Cardiac septum (tissue), 1 donor: Measurements from ENCODE around the gene PHC2. TPM values are rescaled to one million over a fixed set of nuclear protein-coding genes. Genes with fewer than 3 reads are reported as not detected.
"Not testable (repeated sequence)": the region's sequence is repeated elsewhere in the genome, so short reads cannot be mapped to it uniquely, and the experiment has no call there.

Experiments
- DNase-seq: peaks from one replicate; pipeline ENCODE4 v3.0.0-alpha.2; 2020; ENCODE audit warnings: low spot score
- intact Hi-C: fragments of 100-400 bp; cut with DNase I; formaldehyde crosslinking; loops from one replicate; pipeline ENCODE4 v1.14.0; 2022
- total RNA-seq: library from RNA; stranded (reverse); fragmentation: NEBNext Ultra II Directional; extraction: Animal tissue kit (Norgen Biotek cat#: 25700); gene quantifications from one replicate; pipeline ENCODE4 v1.2.1, GENCODE V29; 2021
- donor health status: DM: no; HTN: no; CAD: no.

Gene PHC2
- total RNA-seq, 1 donor from 2014 or later: 101 TPM

DNA sequence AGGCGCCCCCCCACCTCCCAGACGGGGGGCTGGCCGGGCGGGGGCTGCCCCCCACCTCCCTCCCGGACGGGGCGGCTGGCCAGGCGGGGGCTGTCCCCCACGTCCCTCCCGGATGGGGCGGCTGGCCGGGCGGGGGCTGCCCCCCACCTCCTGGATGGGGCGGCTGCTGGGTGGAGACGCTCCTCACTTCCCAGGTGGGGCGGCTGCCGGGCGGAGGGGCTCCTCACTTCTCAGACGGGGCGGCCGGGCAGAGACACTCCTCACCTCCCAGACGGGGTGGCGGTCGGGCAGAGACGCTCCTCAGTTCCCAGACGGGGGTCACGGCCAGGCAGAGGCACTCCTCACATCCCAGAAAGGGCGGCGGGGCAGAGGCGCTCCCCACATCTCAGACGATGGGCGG, 121.5 kb downstream of the PHC2 start:
- intact Hi-C loops, DNase-seq: not testable (repeated sequence)

DNA sequence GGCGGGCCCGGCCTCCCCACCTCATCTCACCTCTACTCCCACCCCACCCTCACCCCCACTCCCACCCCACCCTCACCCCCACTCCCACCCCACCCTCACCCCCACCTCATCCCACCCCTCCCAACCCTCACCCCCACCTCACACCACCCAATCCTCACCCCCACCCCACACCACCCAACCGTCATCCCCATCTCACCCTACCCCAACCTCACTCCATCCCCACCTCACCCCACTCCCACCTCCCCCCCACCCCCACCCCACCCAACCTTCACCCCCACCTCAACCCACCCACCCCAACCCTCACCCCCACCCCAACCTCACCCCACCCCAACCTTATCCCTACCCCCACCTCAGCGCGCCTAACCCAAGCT, 123.4 kb downstream of the PHC2 start:
- DNase-seq: no peak
- intact Hi-C loops: no loop called here

DNA sequence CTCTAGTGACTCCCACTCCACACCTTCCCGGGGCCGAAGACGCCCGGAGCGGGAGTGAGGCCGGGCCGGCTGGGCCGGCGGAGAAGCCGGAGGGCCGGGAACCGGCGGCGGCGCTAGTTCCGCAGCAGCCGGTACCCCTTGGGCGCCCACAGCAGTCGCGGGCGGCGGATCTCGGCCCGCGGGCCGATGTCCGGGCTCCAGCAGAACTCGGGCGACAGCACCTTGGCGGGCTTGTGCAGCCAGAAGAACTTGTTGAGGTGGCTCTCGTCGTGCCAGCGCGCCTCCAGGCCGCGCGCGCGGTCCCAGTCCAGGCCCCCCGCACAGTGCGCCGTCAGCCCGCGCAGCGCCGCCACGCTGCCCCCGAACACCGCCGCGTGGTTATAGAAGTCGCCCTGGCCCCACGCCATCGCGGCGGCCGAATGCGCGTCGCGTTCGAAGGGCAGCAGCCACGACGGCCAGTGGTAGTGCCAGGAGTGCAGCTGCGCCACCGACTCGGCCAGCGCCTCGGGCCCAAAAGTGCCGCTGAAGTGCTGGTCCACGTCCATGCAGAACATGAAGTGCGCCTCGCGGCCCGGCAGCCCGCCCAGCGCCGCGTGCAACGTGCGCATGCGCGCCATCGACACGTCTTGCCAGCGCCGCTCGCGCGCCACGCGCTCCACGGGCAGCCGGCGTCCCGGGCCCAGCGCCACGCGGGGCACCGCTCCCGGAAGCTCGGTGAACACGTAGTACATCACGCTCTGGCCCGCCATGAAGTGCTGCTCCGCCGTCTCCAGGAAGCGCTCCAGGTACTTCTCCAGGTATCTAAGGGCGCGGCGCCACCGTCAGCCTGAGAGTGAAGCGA, 124.0 kb downstream of the PHC2 start:
- no peak for DNase-seq

GRCh38 chr1:33305816-33306652, 124.9 kb downstream of the PHC2 start:
- intact Hi-C loops: no loop called here
- DNase-seq: no peak

More for the DNA sequence above, 124.0 kb downstream of the PHC2 start:
- intact Hi-C loops: no loop called here

- intact Hi-C loops: no loop called here
Observed at GRCh38 chr1:33305016-33305415, 125.9 kb downstream of the PHC2 start.

GRCh38 chr1:33302325-33302724, 128.6 kb downstream of the PHC2 start:
- DNase-seq: no peak
- intact Hi-C loops: no loop called here

More at GRCh38 chr1:33305016-33305415, 125.9 kb downstream of the PHC2 start:
- no peak for DNase-seq

DNA sequence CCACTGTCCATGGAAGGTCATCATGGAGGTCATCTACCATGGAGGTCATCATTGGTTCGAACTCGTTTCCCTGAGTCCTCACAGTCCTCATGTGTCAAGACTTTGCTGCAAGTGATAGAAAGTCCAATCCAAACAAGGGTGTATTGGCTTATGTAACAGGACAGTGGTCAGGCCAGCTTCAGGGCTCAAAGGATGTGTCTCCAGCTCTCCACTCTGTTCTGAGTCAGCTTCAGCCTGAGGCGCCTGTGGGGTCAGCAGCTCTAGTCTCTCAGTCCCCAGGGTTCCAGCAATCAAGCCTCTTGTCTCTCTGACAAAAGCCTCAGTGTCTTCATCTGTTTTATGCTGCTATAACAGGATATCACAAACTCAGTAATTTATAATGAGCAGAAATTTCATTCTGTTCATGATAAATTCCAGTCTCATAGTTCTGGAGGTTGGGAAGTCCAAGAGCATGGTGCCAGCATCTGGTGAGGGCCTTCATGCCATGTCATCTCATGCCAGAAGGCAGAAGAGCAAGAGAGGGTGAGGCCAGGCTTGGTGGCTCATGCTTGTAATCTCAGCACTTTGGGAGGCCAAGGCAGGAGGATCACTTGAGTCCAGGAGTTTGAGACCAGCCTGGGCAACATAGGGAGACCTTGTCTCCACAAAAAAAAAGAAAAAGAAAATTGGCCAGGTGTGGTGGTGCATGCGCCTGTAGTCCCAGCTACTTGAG, 129.5 kb downstream of the PHC2 start:
- DNase-seq: no peak
- intact Hi-C loops: no loop called here

GRCh38 chr1:33300673-33301072, 130.2 kb downstream of the PHC2 start:
- no peak for DNase-seq
- intact Hi-C loops: no loop called here

GRCh38 chr1:33299461-33300155, 131.3 kb downstream of the PHC2 start:
- intact Hi-C loops: loop anchor here (2.0 to 5.0 kb wide), 4 partner anchors 33 to 313 kb away; partner anchors contain the start of gene ZNF362
- no peak for DNase-seq

DNA sequence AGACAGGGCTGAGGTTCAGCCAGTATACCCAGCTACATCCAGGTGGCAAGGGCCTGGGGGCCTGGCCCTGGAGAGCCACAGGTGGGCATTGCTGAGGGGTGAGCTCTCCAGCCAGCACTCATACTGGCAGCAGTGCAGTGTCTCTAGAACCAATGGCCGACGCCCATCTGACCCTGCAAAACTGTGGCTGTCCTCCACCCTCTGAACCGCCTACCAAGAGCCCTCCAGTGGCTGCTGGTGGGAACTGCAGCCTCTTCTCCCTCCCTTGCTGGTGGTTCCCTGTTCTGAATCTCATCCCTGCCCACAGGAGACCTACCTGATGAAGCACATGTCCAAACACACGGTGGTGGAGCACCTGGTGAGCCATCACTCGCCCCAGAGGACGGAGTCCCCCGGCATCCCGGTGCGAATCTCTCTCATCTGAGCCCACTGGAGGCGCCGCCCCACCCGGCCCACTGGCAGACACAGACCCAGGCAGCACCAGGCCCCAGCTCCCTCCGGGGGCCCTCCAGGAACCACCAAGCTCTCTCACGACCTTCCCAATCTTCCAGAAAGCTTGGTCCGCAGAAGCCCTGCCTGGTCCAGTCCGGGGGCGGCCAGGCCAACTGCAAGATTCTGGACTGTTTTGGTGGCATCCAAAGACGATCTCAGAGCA, 132.1 kb downstream of the PHC2 start:
- intact Hi-C loops: loop anchor here (2.0 to 5.0 kb wide), 4 partner anchors 34 to 314 kb away; partner anchors contain the start of gene ZNF362
- peak; percentile 90 for DNase-seq

DNA sequence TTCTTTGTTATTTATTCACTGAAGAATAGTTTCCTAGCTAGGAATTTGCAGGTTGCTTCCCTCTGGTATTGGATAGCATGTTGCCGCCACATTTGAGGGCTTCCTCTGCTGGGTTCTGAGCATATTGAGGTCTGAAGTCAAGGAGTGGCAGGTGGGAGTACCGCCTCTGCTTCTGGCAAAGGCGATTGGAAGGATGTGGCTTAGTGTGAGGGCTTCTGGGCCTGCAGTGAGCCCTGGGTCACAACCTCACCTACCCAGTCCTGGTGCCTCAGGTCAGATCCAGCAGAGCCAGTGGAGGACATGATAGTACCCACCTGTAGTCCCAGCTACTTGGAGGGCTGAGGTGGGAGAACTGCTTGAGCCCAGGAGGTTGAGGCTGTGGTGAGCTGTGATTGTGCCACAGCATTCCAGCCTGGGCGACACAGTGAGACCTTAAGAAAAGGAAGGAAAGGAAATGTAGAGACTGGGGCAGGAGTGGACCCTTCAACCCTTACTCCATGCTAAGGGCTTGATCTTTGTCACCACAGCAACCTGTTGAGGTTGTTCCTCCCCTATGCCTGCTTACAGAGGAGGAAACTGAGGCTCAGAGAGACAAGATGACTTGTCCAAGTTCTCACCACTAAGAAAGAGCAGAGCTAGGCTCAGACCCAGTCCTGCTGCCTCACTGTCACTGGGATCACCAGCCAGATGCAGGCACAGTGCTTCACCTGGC, 132.8 kb downstream of the PHC2 start:
- intact Hi-C loops: loop anchor here (2.0 to 5.0 kb wide), 4 partner anchors 34 to 315 kb away; partner anchors contain the start of gene ZNF362
- no peak for DNase-seq

DNA sequence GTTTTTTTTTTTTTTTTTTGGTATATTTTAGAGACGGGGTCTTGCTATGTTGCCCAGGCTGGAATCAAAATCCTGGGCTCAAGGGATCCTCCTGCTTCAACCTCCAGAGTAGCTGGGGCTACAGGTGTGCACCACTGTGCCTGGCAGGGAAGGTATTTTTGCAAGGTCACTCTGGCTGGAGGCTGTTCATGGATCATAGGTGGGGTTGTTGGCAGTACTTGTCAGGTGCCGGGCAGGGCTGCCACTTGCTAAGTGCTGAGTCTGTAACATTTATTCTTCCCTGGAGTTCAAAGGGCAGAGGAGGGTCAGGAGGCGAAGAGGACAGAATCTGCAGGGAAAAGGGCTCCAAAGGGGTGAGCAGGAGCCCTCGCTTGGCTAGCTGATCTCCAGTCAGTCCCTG, 134.1 kb downstream of the PHC2 start:
- no peak for DNase-seq
- intact Hi-C loops: loop anchor here (5.0 kb wide), 2 partner anchors 35 to 40 kb away; partner anchors contain the start of gene ZNF362

GRCh38 chr1:33296082-33296458, 134.8 kb downstream of the PHC2 start:
- intact Hi-C loops: loop anchor here (5.0 kb wide), 2 partner anchors 36 to 39 kb away; partner anchors contain the start of gene ZNF362
- DNase-seq: no peak

- intact Hi-C loops: loop anchor here (1.0 to 5.0 kb wide), 4 partner anchors 37 to 175 kb away; partner anchors contain the start of gene ZNF362
- peak; percentile 93 for DNase-seq
Observed at GRCh38 chr1:33295450-33296081, 135.3 kb downstream of the PHC2 start.

GRCh38 chr1:33295023-33295422, 135.9 kb downstream of the PHC2 start:
- DNase-seq: no peak
- intact Hi-C loops: loop anchor here (1.0 to 5.0 kb wide), 4 partner anchors 37 to 175 kb away; partner anchors contain the start of gene ZNF362

- intact Hi-C loops: loop anchor here (1.0 to 5.0 kb wide), 4 partner anchors 37 to 176 kb away; partner anchors contain the start of gene ZNF362
- DNase-seq: no peak
Observed at GRCh38 chr1:33294071-33295010, 136.6 kb downstream of the PHC2 start.
